Central memory CD8-positive, alpha-beta T cell (primary cell): ENCODE measurements around the gene EPHA4.

Source experiments
- ATAC-seq: fragments of 150-1000 bp; cut with Tn5 transposase; replicated peaks from 2 replicates; pipeline ENCODE4 v1.10.0; 2022; ENCODE audit warnings: mild to moderate bottlenecking, moderate FRiP score, moderate number of reproducible peaks; ENCODE audit not compliant: poor library complexity, severe bottlenecking; ENCODE audit errors: extremely low read depth
- DNase-seq, 2 donors: peaks; one replicate each; pipeline ENCODE4 v3.0.0; 2021; ENCODE audit warnings: low spot score in 2 of 2
- H3K27ac Mint-ChIP-seq: one replicate; pipeline ENCODE4 v1.8.0; 2022; ENCODE audit warnings: low read depth, mild to moderate bottlenecking, moderate library complexity, mixed read lengths
- H3K27me3 Mint-ChIP-seq: one replicate; pipeline ENCODE4 v1.8.0; 2022; ENCODE audit warnings: mixed read lengths
- H3K36me3 Mint-ChIP-seq: one replicate; pipeline ENCODE4 v1.8.0; 2022; ENCODE audit warnings: mild to moderate bottlenecking, moderate library complexity, mixed read lengths; ENCODE audit not compliant: insufficient read depth
- H3K4me1 Mint-ChIP-seq: one replicate; pipeline ENCODE4 v1.8.0; 2022; ENCODE audit warnings: mixed read lengths
- H3K4me3 Mint-ChIP-seq: one replicate; pipeline ENCODE4 v1.8.0; 2022; ENCODE audit warnings: mild to moderate bottlenecking, moderate library complexity, mixed read lengths
- H3K9me3 Mint-ChIP-seq: one replicate; pipeline ENCODE4 v1.8.0; 2022; ENCODE audit warnings: mixed read lengths

The EPHA4 gene

DNA sequence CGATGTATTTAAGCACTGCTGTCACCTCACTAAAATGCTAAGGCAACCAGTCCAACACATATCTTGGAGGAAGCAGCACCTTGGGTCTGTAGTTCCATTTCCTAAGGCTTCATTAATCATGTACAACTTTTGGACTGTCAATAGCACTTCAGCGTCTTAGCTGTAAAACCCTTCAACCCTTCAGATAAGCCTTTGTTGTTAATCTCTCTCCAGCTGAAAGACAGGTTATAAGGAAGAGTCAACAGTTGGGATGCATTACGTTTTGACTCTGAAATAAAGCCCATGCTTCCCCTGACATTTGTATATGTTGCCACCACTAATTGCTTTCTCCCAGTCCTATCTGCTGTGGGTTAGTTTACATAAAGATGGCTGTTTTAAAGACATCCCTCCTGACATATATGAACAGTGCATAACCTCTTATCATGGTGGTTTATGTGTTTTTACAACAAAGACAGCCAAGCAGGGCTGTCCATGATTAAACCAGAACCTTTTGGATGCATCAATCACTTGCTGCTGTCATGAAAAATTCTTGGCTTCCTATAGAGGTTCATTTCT lies 81.5 kb downstream of the EPHA4 start:
- Mint-ChIP-seq H3K36me3 (no peaks in the 10 kb centered on the region), H3K4me3 (no peak overlapping the region), H3K4me1 (no peaks in the 10 kb centered on the region)

DNA sequence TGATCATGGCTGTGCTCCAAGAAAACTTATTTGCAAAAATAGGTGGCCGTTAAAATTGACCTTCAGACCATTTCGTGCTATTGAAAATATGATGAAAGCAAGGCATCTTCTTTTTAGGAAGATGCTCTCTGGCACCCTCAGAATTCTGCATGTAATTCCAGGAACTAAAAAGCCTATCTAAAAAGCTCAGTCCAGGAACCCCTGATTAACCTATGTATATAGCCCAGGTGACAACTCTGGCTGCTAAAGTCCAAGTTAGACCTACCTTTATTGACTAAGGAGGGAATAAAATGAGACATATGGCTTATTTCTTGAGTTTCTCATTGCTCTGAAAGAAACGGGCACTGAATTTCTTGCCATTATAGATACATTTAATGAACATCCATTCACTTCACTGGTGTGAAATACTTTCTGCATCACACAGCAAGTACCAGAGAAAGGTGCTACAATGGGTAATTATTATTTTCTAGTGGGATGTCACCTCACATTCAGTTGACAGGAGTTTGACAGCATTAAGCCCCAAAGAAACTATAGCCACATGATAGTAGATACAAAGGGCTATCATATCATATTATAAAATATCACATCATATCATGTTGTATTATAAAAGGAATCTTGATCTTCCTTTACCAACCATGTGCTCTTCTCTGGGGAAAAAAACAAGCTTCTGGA lies 83.8 kb downstream of the EPHA4 start:
- H3K4me1 Mint-ChIP-seq = no peaks in the 10 kb centered on the region
- H3K27me3 Mint-ChIP-seq = no peaks in the 10 kb centered on the region
- H3K4me3 Mint-ChIP-seq = no peak overlapping the region
- ATAC-seq = no peak
- H3K9me3 Mint-ChIP-seq = no peaks in the 10 kb centered on the region
- DNase-seq = no peak
- H3K36me3 Mint-ChIP-seq = no peaks in the 10 kb centered on the region
- H3K27ac Mint-ChIP-seq = no peak overlapping the region

More for the DNA sequence above, 81.5 kb downstream of the EPHA4 start:
- DNase-seq = no peak
- Mint-ChIP-seq H3K27ac (no peak overlapping the region), H3K9me3 (no peaks in the 10 kb centered on the region), H3K27me3 (no peaks in the 10 kb centered on the region)
- no peak for ATAC-seq

DNA sequence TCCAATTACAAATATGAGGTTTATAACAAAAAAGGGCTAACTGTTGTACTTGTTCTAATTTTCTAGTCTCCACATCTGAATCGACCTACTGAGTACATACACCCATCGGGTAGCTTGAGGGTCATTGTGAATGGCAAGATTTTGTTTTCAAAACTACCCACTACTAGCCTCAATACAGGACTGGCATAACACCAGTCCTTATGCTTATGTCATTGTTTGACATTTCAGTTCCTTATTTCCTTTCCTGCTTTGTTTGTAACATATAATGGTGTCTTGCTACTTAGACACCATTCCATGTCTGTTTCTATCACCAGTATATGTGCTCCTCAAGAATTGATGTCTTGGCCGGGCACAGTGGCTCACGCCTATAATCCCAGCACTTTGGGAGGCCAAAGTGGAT lies 86.0 kb downstream of the EPHA4 start:
- no peaks in the 10 kb centered on the region for H3K27me3 Mint-ChIP-seq
- H3K9me3 Mint-ChIP-seq = no peaks in the 10 kb centered on the region
- H3K27ac Mint-ChIP-seq = no peak overlapping the region
- no peaks in the 10 kb centered on the region for H3K4me1 Mint-ChIP-seq
- no peak for ATAC-seq
- H3K4me3 Mint-ChIP-seq = no peak overlapping the region
- no peak for DNase-seq
- no peaks in the 10 kb centered on the region for H3K36me3 Mint-ChIP-seq

DNA sequence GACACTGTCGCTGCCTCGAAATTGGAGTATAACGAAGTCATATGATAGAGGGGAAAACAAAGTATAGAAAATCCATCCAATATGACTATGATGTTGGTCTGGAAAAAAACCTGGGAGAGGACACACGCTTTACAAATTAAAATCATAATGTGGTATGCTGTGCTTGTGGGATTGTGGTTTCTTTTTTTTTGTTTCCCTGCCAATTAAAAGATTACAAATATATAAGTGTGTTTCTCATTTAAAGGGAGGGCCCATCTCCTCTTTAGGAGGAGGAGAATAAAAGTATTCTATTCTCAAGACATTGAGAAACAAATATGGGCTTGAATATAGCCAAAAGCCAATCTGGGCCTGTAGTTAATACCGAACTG lies 86.6 kb downstream of the EPHA4 start:
- H3K27ac Mint-ChIP-seq = no peak overlapping the region
- no peaks in the 10 kb centered on the region for H3K36me3 Mint-ChIP-seq
- DNase-seq (no peak), ATAC-seq (no peak)
- H3K4me1 Mint-ChIP-seq = no peaks in the 10 kb centered on the region
- no peaks in the 10 kb centered on the region for H3K27me3 Mint-ChIP-seq
- H3K9me3 Mint-ChIP-seq = no peaks in the 10 kb centered on the region
- no peak overlapping the region for H3K4me3 Mint-ChIP-seq

DNA sequence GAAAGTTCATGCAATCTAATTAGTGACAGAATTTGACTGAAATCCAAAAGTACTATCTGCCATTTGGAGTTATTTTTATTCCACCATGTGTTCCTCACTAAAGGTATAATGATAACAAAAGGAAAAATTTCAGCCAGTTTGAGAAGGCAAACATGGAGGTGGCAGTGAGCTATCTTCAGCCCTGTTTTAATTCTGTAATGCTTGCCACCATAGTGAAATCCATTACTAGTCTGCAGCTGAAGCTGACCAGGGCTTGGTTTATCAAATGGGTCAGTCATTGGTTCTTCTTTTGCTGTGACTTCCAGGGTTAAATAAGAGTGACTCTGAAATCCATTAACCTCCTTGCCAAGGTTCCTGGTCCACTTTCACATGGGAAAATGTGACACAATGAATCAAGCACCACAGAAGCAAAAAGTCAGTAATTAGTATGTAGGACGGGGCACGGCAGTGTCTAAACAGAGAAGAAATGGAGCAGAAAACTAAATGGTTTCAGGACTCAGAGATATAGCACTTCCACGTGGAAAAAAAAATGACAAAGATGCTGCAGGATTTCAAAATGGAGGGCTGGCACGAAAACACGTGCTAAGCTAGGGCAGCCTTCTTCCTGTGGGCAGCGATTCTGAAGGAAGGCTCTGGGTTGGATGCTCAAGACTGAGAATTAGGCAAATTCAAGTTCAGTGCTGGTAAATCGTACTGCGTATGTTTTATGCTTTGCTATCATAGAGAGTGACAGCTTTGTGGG lies 87.2 kb downstream of the EPHA4 start:
- no peak overlapping the region for H3K27ac Mint-ChIP-seq
- no peaks in the 10 kb centered on the region for H3K27me3 Mint-ChIP-seq
- no peaks in the 10 kb centered on the region for H3K4me1 Mint-ChIP-seq
- no peaks in the 10 kb centered on the region for H3K9me3 Mint-ChIP-seq
- H3K4me3 Mint-ChIP-seq = no peak overlapping the region
- no peak for ATAC-seq
- no peak for DNase-seq
- H3K36me3 Mint-ChIP-seq = no peaks in the 10 kb centered on the region

DNA sequence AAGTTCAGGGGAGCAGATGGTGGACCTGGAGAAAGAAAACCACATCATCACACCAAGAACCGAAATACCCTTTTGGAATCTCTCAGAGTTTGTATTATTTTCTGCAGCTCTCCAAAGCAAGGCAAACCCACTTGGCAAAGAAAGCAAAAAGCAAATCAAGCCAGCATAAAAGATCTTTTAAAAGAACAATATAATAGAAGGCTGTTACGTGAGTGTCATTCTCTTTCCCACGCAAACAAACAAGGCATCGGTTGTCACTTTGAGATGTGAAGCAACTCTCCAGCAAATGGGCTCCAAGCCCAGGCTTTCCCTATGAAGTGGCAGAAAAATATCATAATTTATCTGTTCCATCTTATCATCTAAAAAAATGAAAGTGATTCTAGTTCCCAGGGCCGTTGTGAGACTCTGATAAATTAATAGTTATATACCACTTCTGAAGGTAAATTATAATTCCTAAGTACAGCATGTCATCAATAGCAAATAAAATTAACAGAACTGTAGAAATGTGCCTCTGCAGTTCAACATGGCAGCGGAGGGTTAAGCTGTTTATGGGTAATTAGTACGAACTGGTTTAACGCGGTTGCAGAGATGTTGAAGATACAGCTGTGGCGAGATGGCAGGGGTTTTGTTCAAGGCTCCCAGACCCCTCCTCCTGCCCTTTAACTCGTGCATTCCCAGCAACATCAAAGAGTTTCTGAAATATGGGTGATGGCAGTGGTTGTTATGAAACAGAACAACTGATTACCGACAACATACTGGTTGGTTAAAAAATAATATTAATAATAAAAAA lies 89.2 kb downstream of the EPHA4 start:
- Mint-ChIP-seq H3K9me3 (no peaks in the 10 kb centered on the region), H3K36me3 (no peaks in the 10 kb centered on the region), H3K27me3 (no peaks in the 10 kb centered on the region), H3K4me3 (no peak overlapping the region), H3K4me1 (peaks cover under 1% of the 10 kb centered on the region), H3K27ac (no peak overlapping the region)
- no peak for ATAC-seq
- no peak for DNase-seq

DNA sequence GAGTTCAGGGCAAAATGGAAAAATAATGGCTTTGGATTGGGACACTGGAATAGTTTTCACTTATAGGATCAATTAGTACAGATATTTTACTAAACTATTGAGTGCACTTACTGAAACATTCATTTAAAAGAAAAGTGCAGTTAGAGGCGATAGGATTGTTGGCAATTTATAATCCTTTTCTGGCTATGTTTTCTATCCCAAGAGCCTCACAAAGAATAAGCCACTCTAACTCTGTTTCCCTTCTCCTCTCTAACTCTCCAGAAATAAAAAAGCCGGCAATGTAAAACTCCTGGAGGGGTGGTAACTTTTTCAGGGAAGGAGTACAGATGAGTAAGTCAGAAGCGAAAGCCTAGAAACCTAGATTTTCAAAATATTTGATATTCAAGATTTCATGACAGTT lies 91.3 kb downstream of the EPHA4 start:
- Mint-ChIP-seq H3K9me3 (no peaks in the 10 kb centered on the region), H3K4me1 (peaks cover 4% of the 10 kb centered on the region), H3K27me3 (no peaks in the 10 kb centered on the region), H3K27ac (no peak overlapping the region), H3K36me3 (no peaks in the 10 kb centered on the region), H3K4me3 (no peak overlapping the region)
- DNase-seq (no peak), ATAC-seq (no peak)

DNA sequence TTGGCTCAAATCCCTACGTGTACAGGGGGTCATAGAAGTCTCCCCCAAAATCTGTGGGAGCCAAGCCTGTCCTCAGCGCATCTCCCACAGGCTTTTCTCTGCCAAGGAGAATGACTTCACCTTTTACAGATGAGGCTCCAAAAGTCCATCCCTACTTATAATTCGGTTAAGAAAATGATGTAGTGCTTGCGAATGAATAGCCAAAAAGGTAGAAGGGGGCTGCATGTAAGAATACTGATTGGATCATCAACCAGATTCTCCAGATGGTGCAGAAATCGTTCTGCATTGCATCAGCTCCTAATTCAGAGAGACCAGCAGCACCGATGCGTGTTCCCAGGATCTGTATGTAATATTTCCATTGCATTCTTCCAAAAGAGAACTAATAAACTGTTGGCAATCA lies 91.9 kb downstream of the EPHA4 start:
- H3K4me3 Mint-ChIP-seq = no peak overlapping the region
- DNase-seq (no peak), ATAC-seq (no peak)
- no peaks in the 10 kb centered on the region for H3K36me3 Mint-ChIP-seq
- H3K27me3 Mint-ChIP-seq = no peaks in the 10 kb centered on the region
- no peaks in the 10 kb centered on the region for H3K9me3 Mint-ChIP-seq
- H3K4me1 Mint-ChIP-seq = peaks cover 4% of the 10 kb centered on the region
- no peak overlapping the region for H3K27ac Mint-ChIP-seq

DNA sequence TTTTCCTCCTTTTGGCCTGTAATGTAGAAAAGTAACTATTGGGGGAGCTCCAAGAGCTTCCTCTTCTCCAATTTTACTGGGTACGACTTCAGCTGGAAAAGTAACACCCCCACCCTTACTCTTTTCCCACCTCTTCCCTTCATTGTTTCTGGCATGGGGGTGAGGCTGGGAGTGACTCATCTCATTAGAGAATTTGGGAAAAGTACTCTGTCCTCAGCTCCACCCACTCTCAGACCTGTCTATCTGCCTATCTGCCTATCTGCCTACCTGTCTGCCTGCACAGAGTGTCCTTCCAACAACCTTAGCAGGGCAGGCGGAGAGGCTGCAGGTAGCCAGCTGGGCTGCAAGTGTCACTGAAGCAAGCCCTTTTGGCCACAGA lies 93.6 kb downstream of the EPHA4 start:
- H3K27ac Mint-ChIP-seq = no peak overlapping the region
- no peaks in the 10 kb centered on the region for H3K27me3 Mint-ChIP-seq
- peaks cover 4% of the 10 kb centered on the region for H3K4me1 Mint-ChIP-seq
- H3K36me3 Mint-ChIP-seq = no peaks in the 10 kb centered on the region
- no peak for DNase-seq
- ATAC-seq = no peak
- no peaks in the 10 kb centered on the region for H3K9me3 Mint-ChIP-seq
- H3K4me3 Mint-ChIP-seq = no peak overlapping the region

DNA sequence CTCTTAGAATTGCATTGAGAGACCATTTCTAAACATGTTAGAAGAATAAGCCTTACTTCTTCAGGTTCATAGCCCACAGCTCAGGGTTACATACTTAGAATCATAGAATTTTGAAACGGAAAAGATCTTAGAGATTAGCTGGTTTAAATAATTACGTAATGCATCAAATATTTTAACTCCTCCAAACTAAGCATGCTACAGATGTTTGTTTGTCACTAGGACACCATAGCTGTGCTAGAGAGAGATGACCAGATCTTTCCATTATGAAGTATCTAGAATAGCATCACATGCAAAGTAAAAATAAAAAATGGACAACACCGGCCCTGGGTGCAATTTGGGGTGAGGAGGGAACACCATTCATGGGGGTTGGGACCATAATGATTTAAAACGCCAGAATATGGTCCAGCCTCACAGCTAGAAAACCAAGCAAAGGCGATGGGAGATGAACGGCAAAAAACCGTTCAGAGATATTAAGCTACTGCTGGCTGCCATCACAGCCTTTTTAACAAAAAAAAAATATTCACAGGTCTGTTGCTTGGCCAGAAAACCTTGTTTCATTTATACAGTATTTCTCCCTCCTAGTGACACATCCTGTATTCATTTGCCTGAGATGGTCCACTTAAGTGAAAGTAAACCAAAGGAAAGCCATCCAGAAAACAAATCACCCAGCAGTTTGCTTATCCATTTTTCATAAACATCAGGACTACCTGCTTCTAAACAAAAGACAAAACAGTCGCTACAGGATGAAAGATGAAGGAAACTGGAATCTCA lies 94.2 kb downstream of the EPHA4 start:
- no peak for DNase-seq

DNA sequence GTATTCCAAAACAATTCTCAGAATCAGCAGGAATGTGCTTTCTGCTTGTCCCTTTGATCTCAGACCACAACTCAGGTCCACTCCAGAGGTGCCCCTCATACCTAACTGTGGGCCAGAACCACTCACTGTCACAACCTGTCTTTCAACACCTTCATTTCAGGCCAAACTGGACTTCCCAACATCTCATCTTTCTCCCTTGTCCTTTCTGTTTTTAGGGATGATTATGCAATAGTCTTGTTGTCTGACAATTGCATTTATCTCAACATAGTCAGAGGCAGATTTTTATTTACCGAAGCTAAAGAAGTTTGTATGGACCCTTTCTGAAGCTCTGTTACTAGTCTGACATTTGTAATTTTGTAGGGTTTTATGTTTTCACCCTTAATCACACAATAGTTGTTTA lies 95.9 kb downstream of the EPHA4 start:
- Mint-ChIP-seq H3K36me3 (no peaks in the 10 kb centered on the region), H3K4me3 (no peak overlapping the region), H3K27me3 (no peaks in the 10 kb centered on the region), H3K27ac (no peak overlapping the region), H3K9me3 (no peaks in the 10 kb centered on the region), H3K4me1 (peaks cover 4% of the 10 kb centered on the region)
- no peak for ATAC-seq
- no peak for DNase-seq

More for the DNA sequence above, 94.2 kb downstream of the EPHA4 start:
- Mint-ChIP-seq H3K27me3 (no peaks in the 10 kb centered on the region), H3K27ac (no peak overlapping the region), H3K9me3 (no peaks in the 10 kb centered on the region), H3K4me3 (no peak overlapping the region), H3K4me1 (peaks cover 4% of the 10 kb centered on the region), H3K36me3 (no peaks in the 10 kb centered on the region)
- no peak for ATAC-seq

DNA sequence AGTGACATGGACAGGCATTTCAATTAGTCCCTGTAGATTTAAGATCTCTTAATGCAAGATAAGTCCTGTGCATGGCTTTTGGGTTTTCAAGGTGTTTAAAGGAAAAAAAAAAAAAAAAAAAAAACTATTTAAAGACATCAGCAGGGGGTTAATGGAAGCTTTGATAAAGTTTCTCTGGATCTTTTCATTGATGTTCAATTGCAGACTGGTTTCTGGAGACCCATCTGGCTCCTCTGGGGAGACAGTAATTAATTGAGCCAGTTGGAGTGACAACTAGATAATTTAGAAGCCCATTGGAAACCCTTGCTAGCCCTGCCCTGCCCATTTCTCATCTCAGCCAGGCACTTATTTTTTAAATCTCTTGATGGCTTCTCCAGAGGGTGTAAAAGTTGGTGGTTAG lies 98.7 kb downstream of the EPHA4 start:
- no peaks in the 10 kb centered on the region for H3K9me3 Mint-ChIP-seq
- H3K36me3 Mint-ChIP-seq = peaks cover under 1% of the 10 kb centered on the region
- H3K4me3 Mint-ChIP-seq = no peak overlapping the region
- peaks cover 10% of the 10 kb centered on the region for H3K4me1 Mint-ChIP-seq
- H3K27me3 Mint-ChIP-seq = no peaks in the 10 kb centered on the region
- no peak for DNase-seq
- no peak overlapping the region for H3K27ac Mint-ChIP-seq
- ATAC-seq = no peak
